Right lobe of liver (tissue), 4 donors: ENCODE measurements around the gene GALNT17.

ENCODE experiments used
- POLR2A ChIP-seq: fragments of 450-650 bp; IDR thresholded peaks from one replicate; pipeline ENCODE4 v1.6.1; 2017; ENCODE audit warnings: antibody characterized with exemption, mild to moderate bottlenecking
- TF ChIP-seq, protein P1 (sequence below), 4 donors: fragments of 200-600 bp in 3 of 4; fragments of 450-650 bp in 1 of 4; IDR thresholded peaks; one replicate each; pipeline versions ENCODE4 v1.5.1 to v1.8.0; 2016 to 2022; ENCODE audit warnings: antibody characterized with exemption in 4 of 4, mild to moderate bottlenecking in 2 of 4
- donor health status: DM: no; HTN: no; CAD: no.
- donor health status: DM: no; HTN: no; CAD: no.
- donor health status: DM: no; HTN: yes; CAD: no.

GRCh38 chr7:71255537-71256178 is 123.7 kb downstream of the GALNT17 start:
- TF ChIP-seq, protein P1, sequence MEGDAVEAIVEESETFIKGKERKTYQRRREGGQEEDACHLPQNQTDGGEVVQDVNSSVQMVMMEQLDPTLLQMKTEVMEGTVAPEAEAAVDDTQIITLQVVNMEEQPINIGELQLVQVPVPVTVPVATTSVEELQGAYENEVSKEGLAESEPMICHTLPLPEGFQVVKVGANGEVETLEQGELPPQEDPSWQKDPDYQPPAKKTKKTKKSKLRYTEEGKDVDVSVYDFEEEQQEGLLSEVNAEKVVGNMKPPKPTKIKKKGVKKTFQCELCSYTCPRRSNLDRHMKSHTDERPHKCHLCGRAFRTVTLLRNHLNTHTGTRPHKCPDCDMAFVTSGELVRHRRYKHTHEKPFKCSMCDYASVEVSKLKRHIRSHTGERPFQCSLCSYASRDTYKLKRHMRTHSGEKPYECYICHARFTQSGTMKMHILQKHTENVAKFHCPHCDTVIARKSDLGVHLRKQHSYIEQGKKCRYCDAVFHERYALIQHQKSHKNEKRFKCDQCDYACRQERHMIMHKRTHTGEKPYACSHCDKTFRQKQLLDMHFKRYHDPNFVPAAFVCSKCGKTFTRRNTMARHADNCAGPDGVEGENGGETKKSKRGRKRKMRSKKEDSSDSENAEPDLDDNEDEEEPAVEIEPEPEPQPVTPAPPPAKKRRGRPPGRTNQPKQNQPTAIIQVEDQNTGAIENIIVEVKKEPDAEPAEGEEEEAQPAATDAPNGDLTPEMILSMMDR (IDR thresholded peaks at IDR 0.05), result no peak
- no peak for TF ChIP-seq POLR2A
